Astrocyte (in vitro differentiated cells and primary cell): ENCODE data around the gene RPS6KA3. TPM values are rescaled to one million over a fixed set of nuclear protein-coding genes. Genes with fewer than 3 reads are reported as not detected.

Experiments used
- DNase-seq: peaks from one replicate; pipeline ENCODE4 v3.0.0-alpha.2; 2010; ENCODE audit warnings: low read depth
- FAIRE-seq: peaks from 2 replicates; lab custom pipeline; 2011; peaks lifted over from hg19 to GRCh38; lab: Jason Lieb, UNC
- H2AFZ ChIP-seq: 2 replicates; pipeline ENCODE4 v1.6.0; 2012; ENCODE audit warnings: low read depth, low read length, inconsistent platforms
- H3K27ac ChIP-seq: 2 replicates; pipeline ENCODE4 v1.5.1; 2011; ENCODE audit warnings: low read depth, low read length, inconsistent platforms
- H3K27me3 ChIP-seq: 2 replicates; pipeline ENCODE4 v1.6.0; 2011; ENCODE audit warnings: low read length, inconsistent platforms; ENCODE audit not compliant: insufficient read depth
- H3K36me3 ChIP-seq: 2 replicates; pipeline ENCODE4 v1.5.1; 2011; ENCODE audit warnings: low read length, inconsistent platforms; ENCODE audit not compliant: insufficient read depth
- H3K4me1 ChIP-seq: 2 replicates; pipeline ENCODE4 v1.5.1; 2011; ENCODE audit warnings: low read length, inconsistent platforms; ENCODE audit not compliant: insufficient read depth
- H3K4me2 ChIP-seq: 2 replicates; pipeline ENCODE4 v1.6.0; 2012; ENCODE audit warnings: low read length, inconsistent platforms
- H3K4me3 ChIP-seq: 2 replicates; pipeline ENCODE4 v1.5.1; 2011; ENCODE audit warnings: low read depth, mild to moderate bottlenecking, low read length, inconsistent platforms; ENCODE audit not compliant: insufficient read depth
- H3K79me2 ChIP-seq: 2 replicates; pipeline ENCODE4 v1.6.0; 2012; ENCODE audit warnings: mild to moderate bottlenecking, low read length, inconsistent platforms; ENCODE audit not compliant: insufficient read depth
- H3K9ac ChIP-seq: 2 replicates; pipeline ENCODE4 v1.6.0; 2012; ENCODE audit warnings: mild to moderate bottlenecking, low read length, inconsistent platforms
- H3K9me3 ChIP-seq: 2 replicates; pipeline ENCODE4 v1.5.1; 2012; ENCODE audit warnings: low read depth, mild to moderate bottlenecking, low read length, inconsistent platforms; ENCODE audit not compliant: insufficient read depth
- H4K20me1 ChIP-seq: 2 replicates; pipeline ENCODE4 v1.6.0; 2012; ENCODE audit warnings: low read length, inconsistent platforms; ENCODE audit not compliant: insufficient read depth
- H3K27ac Mint-ChIP-seq: one replicate; pipeline ENCODE4 v1.8.0; 2021; ENCODE audit warnings: mild to moderate bottlenecking, mixed read lengths; ENCODE audit not compliant: unreplicated experiment
- H3K27me3 Mint-ChIP-seq: one replicate; pipeline ENCODE4 v1.8.0; 2021; ENCODE audit warnings: low read depth, mixed read lengths; ENCODE audit not compliant: unreplicated experiment
- H3K36me3 Mint-ChIP-seq: one replicate; pipeline ENCODE4 v1.8.0; 2021; ENCODE audit warnings: low read depth, mixed read lengths; ENCODE audit not compliant: unreplicated experiment
- H3K4me1 Mint-ChIP-seq: one replicate; pipeline ENCODE4 v1.8.0; 2021; ENCODE audit warnings: low read depth, mixed read lengths; ENCODE audit not compliant: unreplicated experiment
- H3K4me3 Mint-ChIP-seq: one replicate; pipeline ENCODE4 v1.8.0; 2021; ENCODE audit warnings: mild to moderate bottlenecking, moderate library complexity, mixed read lengths; ENCODE audit not compliant: unreplicated experiment
- H3K9me3 Mint-ChIP-seq: one replicate; pipeline ENCODE4 v1.8.0; 2021; ENCODE audit warnings: mild to moderate bottlenecking, mixed read lengths; ENCODE audit not compliant: unreplicated experiment
- CTCF ChIP-seq: IDR thresholded peaks from 2 replicates; pipeline ENCODE4 v1.5.1; 2011; ENCODE audit warnings: low read depth, mild to moderate bottlenecking, inconsistent platforms, low read length, moderate library complexity; ENCODE audit not compliant: insufficient read depth
- EZH2 ChIP-seq: IDR thresholded peaks from 2 replicates; pipeline ENCODE4 v1.6.1; 2012; ENCODE audit warnings: mild to moderate bottlenecking, low read length, inconsistent platforms; ENCODE audit not compliant: insufficient read depth
- total RNA-seq: library from RNA; stranded (reverse); gene quantifications from 2 replicates; pipeline ENCODE4 v1.2.1, GENCODE V29; 2021

Gene RPS6KA3
- total RNA-seq, 1 donor from 2014 or later: 34.3 TPM

- Mint-ChIP-seq H3K36me3 (peaks cover 5% of the 10 kb centered on the region), H3K4me3 (no peak overlapping the region), H3K4me1 (peaks cover 7% of the 10 kb centered on the region), H3K27me3 (no peaks in the 10 kb centered on the region), H3K9me3 (no peaks in the 10 kb centered on the region), H3K27ac (no peak overlapping the region)
- Histone ChIP-seq H3K27ac (peak overlapping the region; percentile 19), H3K4me2 (peak overlapping the region; percentile 50), H2AFZ (no peak overlapping the region), H4K20me1 (no peaks in the 10 kb centered on the region), H3K79me2 (peaks cover 12% of the 10 kb centered on the region), H3K4me3 (no peak overlapping the region), H3K4me1 (peaks cover 3% of the 10 kb centered on the region), H3K9me3 (no peaks in the 10 kb centered on the region), H3K36me3 (no peaks in the 10 kb centered on the region), H3K27me3 (no peaks in the 10 kb centered on the region), H3K9ac (no peak overlapping the region)
- FAIRE-seq: peak; percentile 41
- no peak for TF ChIP-seq CTCF
- no peak for TF ChIP-seq EZH2
- DNase-seq: peak; percentile 71
These were observed 41.8 kb downstream of the RPS6KA3 start for GRCh38 chrX:20224814-20225487.

- Mint-ChIP-seq H3K4me1 (peaks cover 7% of the 10 kb centered on the region), H3K4me3 (no peak overlapping the region), H3K27me3 (no peaks in the 10 kb centered on the region), H3K27ac (peak overlapping the region; percentile 55), H3K36me3 (peaks cover under 1% of the 10 kb centered on the region), H3K9me3 (no peaks in the 10 kb centered on the region)
- no peak overlapping the region for H3K4me2 ChIP-seq
- H3K9ac ChIP-seq: no peak overlapping the region
- H3K36me3 ChIP-seq: no peaks in the 10 kb centered on the region
- H4K20me1 ChIP-seq: no peaks in the 10 kb centered on the region
- no peaks in the 10 kb centered on the region for H3K27me3 ChIP-seq
- FAIRE-seq: no peak
- H3K79me2 ChIP-seq: peaks cover 12% of the 10 kb centered on the region
- no peak overlapping the region for H3K27ac ChIP-seq
- TF ChIP-seq EZH2 (no peak), CTCF (no peak)
- no peaks in the 10 kb centered on the region for H3K9me3 ChIP-seq
- no peak for DNase-seq
- no peak overlapping the region for H3K4me3 ChIP-seq
- H3K4me1 ChIP-seq: peaks cover 5% of the 10 kb centered on the region
- H2AFZ ChIP-seq: no peak overlapping the region
These were observed 44.8 kb downstream of the RPS6KA3 start for GRCh38 chrX:20221902-20222301.

- no peaks in the 10 kb centered on the region for H3K4me1 Mint-ChIP-seq
- Histone ChIP-seq H3K79me2 (peaks cover 21% of the 10 kb centered on the region), H4K20me1 (no peaks in the 10 kb centered on the region), H3K4me2 (no peak overlapping the region), H3K9ac (no peak overlapping the region), H3K4me3 (no peak overlapping the region), H3K9me3 (no peaks in the 10 kb centered on the region), H2AFZ (no peak overlapping the region), H3K27ac (no peak overlapping the region), H3K4me1 (peaks cover 2% of the 10 kb centered on the region), H3K36me3 (no peaks in the 10 kb centered on the region), H3K27me3 (no peaks in the 10 kb centered on the region)
- no peak overlapping the region for H3K4me3 Mint-ChIP-seq
- DNase-seq (no peak), FAIRE-seq (no peak)
- TF ChIP-seq EZH2 (no peak), CTCF (no peak)
- H3K27me3 Mint-ChIP-seq: no peaks in the 10 kb centered on the region
- no peak overlapping the region for H3K27ac Mint-ChIP-seq
- H3K36me3 Mint-ChIP-seq: no peaks in the 10 kb centered on the region
- no peaks in the 10 kb centered on the region for H3K9me3 Mint-ChIP-seq
These were observed 47.7 kb downstream of the RPS6KA3 start for GRCh38 chrX:20218836-20219505.
